ENCODE data around the gene IKZF2. TPM values are rescaled to one million over a fixed set of nuclear protein-coding genes. Genes with fewer than 3 reads are reported as not detected.

The IKZF2 gene
- total and polyA plus RNA-seq, 2 donors (not counting 3 experiments of a cell fraction or from before 2014, with no cell fraction given), result 0.08 to 0.46 TPM

DNA sequence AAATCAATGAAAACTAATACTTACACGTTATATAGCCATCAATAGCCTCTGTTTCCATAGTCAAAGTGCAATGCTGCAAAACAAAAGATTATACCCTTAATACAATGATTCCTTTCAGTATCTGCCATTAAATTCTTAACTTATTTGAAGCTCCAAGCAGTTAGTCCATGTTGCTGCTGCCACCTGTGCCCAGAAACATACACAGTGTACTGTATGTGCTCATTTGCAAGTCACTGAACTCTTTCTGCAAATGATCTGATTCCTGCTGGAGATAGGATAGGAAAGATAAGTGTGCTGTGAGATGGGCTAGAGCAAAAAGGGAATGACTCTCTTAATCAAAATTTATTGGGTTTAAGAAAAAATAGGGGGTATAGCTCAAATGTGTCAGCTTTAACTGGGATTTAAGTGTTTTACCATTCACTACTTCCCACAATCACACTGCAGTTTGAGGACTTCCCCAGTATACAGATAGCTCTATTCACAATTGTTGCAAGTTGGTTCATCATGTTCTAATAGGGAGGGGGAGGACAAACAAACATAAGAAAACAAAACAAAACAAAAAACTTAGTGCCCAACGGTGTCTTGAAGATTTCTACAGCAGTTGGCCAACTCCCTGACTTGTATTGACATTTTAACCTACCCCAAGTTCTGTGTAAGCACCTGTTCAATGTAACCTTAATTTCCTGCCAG lies 2.7 kb downstream of the IKZF2 start:
- Histone ChIP-seq H3K27ac (ENCODE audit: insufficient read depth, low read depth, low read length) (no peak overlapping the region), H3K9ac (replicated peaks; ENCODE audit: extremely low read depth, insufficient read depth, low read length) (no peak overlapping the region), H3K27me3 (ENCODE audit: control insufficient read depth in 2 of 2, insufficient read depth in 2 of 2, low read length in 2 of 2) (peaks cover 18 to 38% of the 10 kb centered on the region in 2 experiments), H3K9me1 (replicated peaks; ENCODE audit: control insufficient read depth, extremely low read depth, insufficient read depth, low read length) (no peaks in the 10 kb centered on the region), H3K9me3 (replicated peaks; ENCODE audit: control insufficient read depth, insufficient read depth, low read length) (no peaks in the 10 kb centered on the region), H3K4me3 (replicated peaks in 1 of 3; ENCODE audit: insufficient read depth in 1 of 3, low read depth in 1 of 3, low read length in 3 of 3) (no peak overlapping the region), H3K4me2 (ENCODE audit: insufficient read depth, low read length) (no peak overlapping the region), H4K20me1 (replicated peaks; ENCODE audit: control insufficient read depth, extremely low read depth, insufficient read depth, low read length) (no peaks in the 10 kb centered on the region), H2AFZ (ENCODE audit: low read depth, low read length) (no peak overlapping the region), H3K79me2 (ENCODE audit: control insufficient read depth, insufficient read depth, low read length) (no peaks in the 10 kb centered on the region), H3K36me3 (ENCODE audit: control insufficient read depth in 2 of 2, extremely low read depth in 1 of 2, insufficient read depth in 2 of 2, low read length in 2 of 2) (no peaks in the 10 kb centered on the region), H3K4me1 (ENCODE audit: control insufficient read depth, extremely low read depth, insufficient read depth, low read length) (peaks cover 7% of the 10 kb centered on the region)
- FAIRE-seq, result no peak
- BruUV-seq (replicated peaks), result no TSS peak
- DNase-seq (ENCODE audit: low read depth, low spot score), result no peak
- dilution Hi-C loops (cut with MboI; ENCODE audit: extremely low pct_ligation_motif_present, low sequenced_read_pairs), result no loop called here
- POLR2A ChIA-PET, result no interaction called here
- intact Hi-C loops (cut with micrococcal nuclease), result no loop called here
- TF ChIP-seq FOS (IDR thresholded peaks at IDR 0.05; ENCODE audit: borderline replicate concordance, insufficient read depth, low read length), result no peak
- TF ChIP-seq EZH2 (IDR thresholded peaks at IDR 0.05; ENCODE audit: borderline replicate concordance, low read depth, low read length, severe bottlenecking), result no peak
- TF ChIP-seq CTCF (IDR thresholded peaks at IDR 0.05; ENCODE audit: extremely low read depth in 1 of 2, insufficient read depth in 1 of 2, low read depth in 1 of 2, low read length in 2 of 2), result no peak
- no peak for TF ChIP-seq JUN (IDR thresholded peaks at IDR 0.05; ENCODE audit: borderline replicate concordance, insufficient read depth, insufficient read length, low read depth)
- TF ChIP-seq POLR2AphosphoS5 (IDR thresholded peaks at IDR 0.05; ENCODE audit: insufficient read depth, low read depth, low read length), result no peak
- TF ChIP-seq POLR2A (IDR thresholded peaks at IDR 0.05; ENCODE audit: low read depth, low read length), result no peak
- TF ChIP-seq MAX (IDR thresholded peaks at IDR 0.05; ENCODE audit: insufficient read depth, insufficient read length), result no peak
- no peak for TF ChIP-seq MYC (IDR thresholded peaks at IDR 0.05; ENCODE audit: low read depth, low read length)
- no peak for TF ChIP-seq GATA2 (IDR thresholded peaks at IDR 0.05; ENCODE audit: insufficient read depth, insufficient read length, low read depth, low read length)
- CTCF ChIA-PET, result interaction anchor here (0.7 to 4.8 kb wide), 6 partner anchors 13 to 462 kb away, joined by 3 to 56 read pairs (median 4); no protein-coding TSS in a partner anchor

Data from endothelial cell of umbilical vein (primary cell).